GM12874 (cell line): ENCODE results near the gene ELANE.

Experiments used
- CTCF ChIP-seq: IDR thresholded peaks from 2 replicates; pipeline ENCODE4 v1.5.1; 2011; ENCODE audit warnings: low read depth, mild to moderate bottlenecking, control low read depth, low read length, moderate library complexity; ENCODE audit not compliant: insufficient read depth

The ELANE gene

GRCh38 chr19:902093-902370, 49.9 kb downstream of the ELANE start:
- no peak for TF ChIP-seq CTCF

- no peak for TF ChIP-seq CTCF
These were observed 50.5 kb downstream of the ELANE start for GRCh38 chr19:902446-903226.

GRCh38 chr19:903266-903797, 51.2 kb downstream of the ELANE start:
- no peak for TF ChIP-seq CTCF

GRCh38 chr19:904545-904944, 52.4 kb downstream of the ELANE start:
- no peak for TF ChIP-seq CTCF
